ENCODE results near the gene PRSS56.

GRCh38 chr2:232476791-232477190, 43.4 kb upstream of the PRSS56 start:
- no peak for TF ChIP-seq CTCF (IDR thresholded peaks at IDR 0.05)
- no peak for TF ChIP-seq POLR2A (IDR thresholded peaks at IDR 0.05)
